Activated effector memory CD4-positive, alpha-beta T cell treated with anti-CD3 and anti-CD28 coated beads, Interleukin-2, amount 50 U/mL, for 16 hours (primary cell): ENCODE data around the gene IWS1.
A peak's percentile ranks its signal among the peaks of the same experiment; 100 is the strongest.
"Not testable (repeated sequence)": the region's sequence is repeated elsewhere in the genome, so short reads cannot be mapped to it uniquely, and the experiment has no call there.

Experiments
- DNase-seq: peaks from one replicate; pipeline ENCODE4 v3.0.0-alpha.2; 2020

IWS1 gene

DNA sequence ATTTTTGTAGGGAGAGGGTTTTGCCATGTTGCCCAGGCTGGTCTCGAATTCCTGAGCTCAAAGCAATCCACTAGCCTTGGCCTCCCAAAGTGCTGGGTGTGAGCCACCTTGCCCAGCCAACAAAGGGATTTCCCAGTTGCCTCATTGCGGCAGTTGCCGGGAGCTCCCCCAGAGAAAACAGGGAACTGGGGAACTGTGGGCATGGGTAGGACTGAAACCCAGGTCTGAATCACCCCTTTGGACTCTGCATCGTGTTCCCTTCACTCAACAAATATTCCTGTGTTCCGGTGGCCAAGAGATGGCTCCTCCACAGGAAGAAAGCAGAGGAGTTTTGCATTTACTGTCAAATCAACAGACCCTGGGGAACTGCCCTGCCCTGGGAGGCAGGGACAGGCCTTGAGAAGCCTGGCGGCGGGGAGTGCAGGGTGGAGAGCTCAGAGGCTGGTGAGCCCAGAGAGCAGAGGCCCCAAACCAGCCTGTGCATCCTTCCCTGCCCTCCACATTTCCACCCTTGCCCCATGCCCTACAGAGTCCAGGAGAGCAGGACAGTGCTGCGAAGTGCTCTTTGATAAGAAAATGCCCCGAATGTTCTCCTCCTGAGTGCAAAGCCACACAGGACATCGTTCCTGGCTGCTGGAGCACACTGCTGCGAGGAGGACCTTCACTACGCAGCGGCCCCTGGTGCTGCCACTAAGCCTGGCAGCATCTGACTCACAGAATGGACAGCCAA lies 34.1 kb upstream of the IWS1 start:
- DNase-seq: peak; percentile 43

DNA sequence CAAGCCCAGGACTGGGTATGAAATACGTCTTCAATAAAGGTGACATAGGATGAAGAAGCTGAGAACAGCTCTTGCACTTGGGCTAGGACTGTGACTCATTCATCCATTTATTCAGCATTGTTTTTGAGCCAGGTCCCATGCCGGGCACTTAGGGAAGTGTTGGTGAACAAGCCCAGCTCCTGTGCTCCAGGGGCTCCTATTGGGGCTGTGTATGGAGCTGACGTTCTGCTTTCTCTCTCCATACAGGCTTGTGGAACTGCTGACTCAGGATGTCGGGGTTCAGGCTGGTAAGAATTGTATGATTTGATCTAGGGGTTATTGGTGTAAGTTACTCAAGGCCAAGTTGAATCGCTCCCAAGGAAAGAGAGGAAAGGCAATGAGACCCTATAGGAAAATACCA lies 33.2 kb upstream of the IWS1 start:
- peak; percentile 2 for DNase-seq

DNA sequence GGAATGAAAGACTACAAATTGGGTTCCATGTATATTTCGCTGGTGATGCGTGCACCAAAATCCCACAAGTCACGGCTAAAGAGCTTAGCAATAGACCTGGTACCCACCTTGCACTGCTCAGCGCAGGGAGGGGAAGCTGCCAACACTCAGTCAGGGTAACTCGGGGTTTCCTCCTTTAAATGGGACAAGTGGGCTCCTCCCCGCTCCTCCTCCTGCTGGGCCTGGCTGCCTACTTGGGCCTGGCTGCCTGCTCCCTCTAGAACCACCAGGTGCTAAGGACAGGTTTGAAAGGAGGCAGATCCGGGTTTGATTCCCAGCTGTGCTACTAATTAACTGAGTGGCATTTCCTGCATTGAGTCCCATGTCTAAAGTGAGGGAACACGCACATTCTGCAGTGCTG lies 32.6 kb upstream of the IWS1 start:
- peak; percentile 36 for DNase-seq

DNA sequence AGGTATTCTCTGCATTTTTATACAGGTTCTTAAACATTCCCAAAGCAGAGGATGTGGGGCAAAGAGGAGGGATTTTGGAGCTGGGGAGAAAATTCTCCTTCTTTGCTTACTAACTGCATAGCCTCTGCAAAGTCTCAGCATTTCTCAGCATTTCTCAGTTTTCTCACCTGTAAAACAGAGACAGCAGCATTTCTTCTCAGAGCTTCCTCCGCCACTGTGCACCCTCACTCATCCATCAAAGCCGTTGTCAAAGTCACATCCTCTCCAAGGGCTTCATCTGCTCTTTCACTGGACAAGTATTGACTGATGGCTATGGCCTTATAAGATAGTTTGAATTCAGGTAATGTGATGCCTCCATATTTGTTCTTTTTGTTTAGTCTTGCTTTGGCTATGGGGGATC lies 26.6 kb upstream of the IWS1 start:
- no peak for DNase-seq

DNA sequence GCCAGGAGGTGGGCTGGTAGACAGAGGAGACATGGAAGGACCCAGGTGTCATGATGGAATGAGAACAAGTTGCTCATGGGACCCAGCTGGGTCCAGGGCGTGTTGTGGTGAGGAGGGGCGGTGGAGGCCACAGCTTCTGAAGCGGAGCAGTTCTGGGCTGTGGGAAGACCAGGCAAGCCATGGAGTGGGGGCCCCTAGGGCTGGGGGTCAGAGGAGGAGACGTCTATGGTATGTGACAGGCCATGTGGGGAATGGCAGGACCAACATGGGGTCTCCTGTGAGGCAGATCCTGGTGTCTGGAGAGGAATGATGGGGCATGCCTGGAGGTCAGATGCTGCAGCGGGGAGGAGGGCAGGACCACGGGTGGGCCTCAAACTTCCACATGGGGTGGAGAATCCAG lies 26.0 kb upstream of the IWS1 start:
- peak; percentile 28 for DNase-seq

DNA sequence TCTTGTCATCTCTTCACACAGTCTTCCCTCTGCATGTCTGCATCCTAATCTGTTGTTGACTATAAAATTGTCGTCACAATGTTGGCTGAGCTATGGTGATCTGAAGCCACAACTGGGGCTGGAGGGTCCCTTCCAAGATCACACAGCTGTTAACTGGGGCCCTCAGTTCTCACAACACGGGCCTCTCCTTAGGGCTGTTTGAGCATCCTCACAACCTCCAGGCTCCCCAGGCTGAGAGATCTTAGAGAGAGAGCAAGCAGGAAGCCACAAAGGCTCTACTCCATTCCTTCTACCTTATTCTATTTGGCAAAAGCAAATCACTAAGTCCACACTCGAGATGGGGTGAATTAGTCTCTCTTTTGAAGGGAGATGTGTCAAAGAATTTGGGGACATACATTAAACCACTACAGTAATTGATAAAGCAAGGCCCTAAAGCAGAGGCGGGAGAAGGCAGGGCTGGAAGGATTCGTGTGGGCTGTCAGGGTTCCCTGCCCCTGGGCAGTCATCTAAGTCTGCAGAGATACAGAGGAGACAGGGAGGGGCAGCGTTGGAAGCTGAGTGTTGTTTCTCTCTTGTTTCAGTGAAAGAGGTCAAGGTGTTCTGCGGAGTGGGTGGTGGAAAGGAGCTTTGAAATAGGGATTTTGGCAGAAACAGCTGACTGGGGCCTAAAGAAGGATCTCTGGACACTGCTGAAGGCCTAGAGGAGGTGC lies 25.1 kb upstream of the IWS1 start:
- DNase-seq: peak; percentile 17

DNA sequence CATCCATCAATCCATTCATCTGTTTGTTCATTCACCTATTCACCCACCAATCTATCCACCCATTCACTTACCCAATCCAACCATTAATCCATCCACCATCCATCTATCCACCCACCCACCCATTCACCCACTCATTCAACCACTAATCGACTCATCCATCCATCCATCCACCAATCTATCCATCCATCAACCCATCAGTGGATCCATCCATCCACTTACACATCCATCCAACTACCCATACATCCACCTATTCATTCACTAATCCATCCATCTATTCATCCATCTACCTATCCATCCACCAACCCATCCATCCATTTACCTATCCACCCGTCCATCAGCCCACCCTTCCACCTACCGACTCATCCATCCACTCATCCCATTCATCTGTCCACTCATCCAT lies 20.5 kb upstream of the IWS1 start:
- DNase-seq: no peak

DNA sequence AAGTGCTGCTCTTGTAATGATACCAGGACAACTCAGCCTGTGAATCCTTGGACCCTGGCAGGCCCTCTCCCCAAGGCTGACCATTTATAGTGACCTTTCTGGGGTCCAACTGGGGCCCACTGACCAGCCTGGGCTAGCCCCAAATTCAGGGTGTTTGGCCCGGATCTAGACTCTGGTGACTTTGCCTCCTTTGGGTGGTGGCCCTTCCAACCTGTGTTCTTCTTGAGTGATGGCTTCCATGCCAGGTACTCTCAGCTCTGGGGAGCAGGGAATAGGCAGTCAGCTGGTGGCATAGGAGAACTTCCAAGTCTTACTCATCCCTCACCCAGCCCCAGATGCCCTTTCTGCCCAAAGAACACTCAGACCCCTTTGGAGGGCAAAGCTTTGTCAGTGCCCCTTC lies 19.5 kb upstream of the IWS1 start:
- DNase-seq: no peak

DNA sequence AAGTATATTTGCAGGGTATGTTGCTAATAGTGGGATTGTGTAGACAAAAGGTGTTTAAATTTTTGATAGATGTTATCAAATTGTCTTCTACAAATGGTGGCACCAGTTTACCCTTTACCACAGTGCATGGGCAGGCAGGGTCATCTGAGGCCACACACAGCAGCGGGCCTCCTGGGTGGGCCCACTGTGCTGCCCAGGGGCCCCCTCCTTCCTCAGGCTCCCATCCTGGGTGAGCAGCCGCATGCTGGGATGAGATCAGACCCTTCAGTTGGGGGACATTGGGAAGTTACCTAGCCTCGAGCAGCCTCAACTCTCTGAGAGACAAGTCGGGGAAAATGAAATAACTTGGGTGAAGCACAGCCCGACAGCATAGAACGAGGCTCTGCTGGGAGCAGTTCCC lies 18.9 kb upstream of the IWS1 start:
- no peak for DNase-seq

DNA sequence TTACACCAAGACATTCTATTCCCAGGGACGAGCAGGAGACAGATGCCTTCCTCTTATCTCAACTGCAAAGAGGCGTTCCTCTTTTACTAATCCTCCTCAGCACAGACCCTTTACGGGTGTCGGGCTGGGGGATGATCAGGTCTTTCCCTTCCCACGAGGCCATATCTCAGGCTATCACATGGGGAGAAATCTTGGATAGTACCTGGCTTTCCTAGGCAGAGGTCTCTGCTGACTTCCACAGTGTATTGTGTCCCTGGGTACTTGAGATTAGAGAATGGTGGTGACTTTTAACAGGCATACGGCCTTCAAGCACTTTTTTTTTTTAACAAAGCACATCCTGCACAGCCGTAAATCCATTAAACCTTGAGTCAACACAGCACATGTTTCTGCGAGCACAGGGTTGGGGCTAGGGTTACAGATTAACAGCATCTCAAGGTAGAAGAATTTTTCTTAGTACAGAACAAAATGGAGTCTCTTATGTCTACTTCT lies 16.8 kb upstream of the IWS1 start:
- not testable (repeated sequence) for DNase-seq

DNA sequence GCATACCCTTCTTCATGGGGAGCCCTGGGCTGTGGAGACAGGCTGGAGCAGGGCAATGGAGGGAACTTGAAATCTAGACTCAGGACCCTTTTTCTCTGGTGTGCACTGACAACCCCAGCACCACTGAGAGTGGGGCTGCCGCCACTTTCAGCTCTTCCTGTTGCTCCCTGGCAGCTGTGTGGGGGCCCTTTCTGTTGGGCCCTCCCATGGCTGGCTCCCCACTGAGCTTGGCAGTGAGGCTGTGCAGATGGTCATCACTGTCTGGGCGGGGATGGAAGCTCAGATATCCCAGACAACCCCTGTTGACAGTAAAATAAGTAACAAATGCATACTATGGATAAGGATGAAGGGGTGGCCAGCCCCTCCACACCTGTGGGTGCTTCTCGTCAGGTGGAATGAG lies 15.9 kb upstream of the IWS1 start:
- no peak for DNase-seq

DNA sequence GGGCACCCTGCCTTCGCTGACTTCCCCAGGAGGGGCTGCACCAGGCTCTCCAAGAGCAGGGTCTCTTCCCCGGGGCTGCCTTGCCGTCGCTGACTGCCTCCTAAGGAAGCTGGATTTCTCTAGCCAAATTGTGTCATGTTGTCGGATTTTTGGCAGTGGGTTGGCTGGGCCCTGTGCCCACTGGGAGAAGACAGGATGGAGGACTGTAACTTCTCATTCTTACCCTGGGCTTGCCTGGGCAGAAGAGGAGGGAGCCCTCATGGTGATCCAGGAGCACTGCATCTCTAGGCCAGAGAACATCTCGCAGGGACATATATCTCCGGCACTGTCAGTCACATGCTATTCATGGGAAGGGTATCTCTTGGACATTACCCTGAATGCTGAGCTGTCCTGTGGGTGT lies 15.5 kb upstream of the IWS1 start:
- DNase-seq: no peak

DNA sequence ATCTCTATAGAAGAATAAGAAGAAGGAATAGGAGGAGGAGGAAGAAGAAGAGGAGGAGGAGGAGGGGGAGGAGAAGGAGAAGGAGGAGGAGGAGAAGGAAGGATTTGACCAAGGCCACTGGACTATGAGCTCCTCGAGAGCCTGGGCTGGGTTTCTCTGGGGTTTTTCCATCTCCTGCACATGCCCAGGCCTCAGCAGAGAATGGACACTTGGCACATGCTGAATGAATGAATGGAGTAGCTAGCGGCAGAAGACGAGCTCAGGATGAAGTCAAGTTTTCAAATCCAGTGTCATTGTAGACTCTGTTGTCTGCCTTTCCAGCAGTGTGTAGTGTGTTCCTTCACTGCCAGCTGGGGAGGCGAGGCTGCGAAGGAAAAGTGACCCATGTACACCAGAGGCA lies 11.4 kb upstream of the IWS1 start:
- DNase-seq: no peak

DNA sequence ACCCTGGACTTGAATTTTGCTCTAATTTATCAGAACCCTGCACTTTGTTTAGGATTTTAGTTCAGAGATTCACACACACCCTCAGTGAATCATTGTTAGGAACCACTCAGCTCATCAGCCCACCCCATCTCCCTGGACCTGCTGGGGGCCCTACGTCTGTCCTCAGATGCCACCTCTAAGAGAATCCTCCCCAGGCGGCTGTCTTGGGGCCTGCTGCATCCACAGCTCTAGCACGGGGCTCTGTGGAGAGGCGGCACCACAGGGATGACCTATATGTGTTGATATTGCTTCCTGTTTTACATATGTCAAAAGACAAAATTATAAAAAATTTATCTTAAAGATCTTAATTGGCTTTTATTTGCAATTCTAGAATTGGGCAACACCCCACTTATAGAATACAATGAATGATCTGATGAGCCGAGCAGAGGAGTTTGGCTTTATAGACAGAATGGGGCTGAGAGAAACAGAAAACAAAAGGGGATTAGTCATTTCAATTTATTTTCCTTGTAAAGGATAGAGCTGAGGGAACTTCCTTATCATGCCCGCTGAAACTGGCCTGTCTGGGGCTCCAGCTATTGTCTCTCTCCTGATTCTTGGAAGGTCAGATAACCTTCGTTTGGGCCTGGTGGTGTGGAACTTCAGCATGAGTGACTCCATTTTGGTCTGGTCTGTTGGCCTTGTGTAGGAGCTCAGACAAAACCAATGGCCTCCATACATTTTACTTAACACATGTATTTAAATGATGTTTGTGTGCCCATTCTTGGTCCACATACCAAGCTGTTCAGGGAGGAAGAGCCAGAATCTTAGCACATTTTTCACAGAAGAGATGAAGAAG lies 10.6 kb upstream of the IWS1 start:
- no peak for DNase-seq

DNA sequence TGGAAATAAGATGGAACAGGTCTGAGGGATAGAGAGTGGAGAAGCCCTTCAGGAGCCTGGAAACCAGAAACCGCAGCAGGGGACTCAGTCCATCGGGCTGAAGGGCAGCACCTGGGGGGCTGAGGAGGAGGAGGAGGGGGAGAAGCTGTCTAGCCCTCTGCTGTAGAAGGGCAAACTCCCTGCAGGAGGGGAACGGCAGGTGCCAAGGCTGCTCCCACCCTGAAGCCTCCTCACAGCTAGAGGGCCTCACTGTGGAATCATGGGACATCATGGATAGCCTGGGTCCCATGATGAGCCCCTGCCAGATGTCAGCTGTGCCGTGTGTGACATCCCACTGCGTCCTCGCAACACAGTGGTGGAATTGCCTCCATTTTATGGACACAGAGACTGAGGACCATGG lies 9.6 kb upstream of the IWS1 start:
- no peak for DNase-seq

DNA sequence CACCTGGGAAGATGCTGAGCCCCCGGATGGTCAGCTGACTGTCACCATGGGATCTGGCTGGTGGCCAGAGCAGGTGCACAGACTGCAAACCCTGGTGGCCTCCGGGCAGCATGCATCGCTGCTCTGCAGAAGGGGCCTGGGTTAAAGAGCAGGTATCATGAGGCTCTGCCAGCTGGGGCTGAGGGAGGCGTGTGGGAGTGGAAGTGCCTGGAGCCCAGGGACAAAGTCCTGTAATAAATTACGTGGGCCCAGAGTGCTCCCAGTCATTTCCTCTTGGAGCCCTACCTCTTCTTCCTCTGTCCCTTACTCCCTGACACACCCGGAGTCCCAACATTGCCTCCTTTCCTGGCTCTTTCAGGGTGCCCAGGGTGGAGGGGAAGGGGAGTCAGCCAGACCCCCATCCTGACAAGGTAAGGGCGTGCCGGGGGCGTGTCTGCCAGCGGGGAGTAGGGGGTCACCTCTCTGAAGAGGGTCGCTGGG lies 9.2 kb upstream of the IWS1 start, which contains the start of gene MYO7B:
TSS of gene MYO7B (plus strand) at position 262 of the 480 bp plus-strand sequence. CDS start 24,040 bp downstream, outside the sequence.
- no peak for DNase-seq

DNA sequence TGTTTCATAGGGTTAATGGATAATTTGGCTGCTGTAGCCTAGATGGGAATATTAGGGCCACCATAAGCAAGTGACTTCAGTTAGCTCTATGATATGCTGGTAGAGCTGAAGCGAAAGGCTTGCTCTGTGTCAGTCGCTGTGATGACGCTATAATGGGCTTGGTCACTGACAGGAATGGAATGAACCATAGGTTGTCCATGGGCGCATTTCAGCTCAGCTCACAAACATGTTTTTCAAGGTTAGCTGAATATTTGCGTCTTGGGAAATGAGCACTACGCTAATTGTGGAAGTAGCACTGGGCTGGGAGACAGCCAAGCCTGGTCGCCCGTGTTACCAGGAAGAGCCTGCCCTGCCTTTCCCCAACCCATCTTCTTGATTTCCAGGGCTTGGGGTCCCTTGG lies 6.0 kb upstream of the IWS1 start:
- no peak for DNase-seq

DNA sequence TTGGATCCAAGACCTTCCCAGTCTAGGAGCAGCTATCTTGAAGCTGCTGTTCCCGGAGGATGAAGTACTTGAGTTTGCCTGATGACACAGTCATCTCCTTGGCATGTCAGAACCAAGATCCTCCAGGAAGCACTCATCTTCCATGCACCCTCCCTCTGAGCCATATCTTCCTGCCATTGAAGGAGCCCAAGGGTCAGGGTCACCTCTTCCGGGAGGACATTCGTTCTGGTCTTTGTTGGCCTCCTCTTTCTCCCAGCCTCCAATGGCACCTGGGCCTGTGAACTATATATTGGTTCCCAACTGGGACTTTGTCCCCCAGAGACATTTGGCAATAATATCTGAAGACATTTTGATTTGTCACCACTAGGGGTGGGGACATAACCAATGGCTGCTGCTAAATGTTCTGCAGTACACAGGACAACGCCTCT lies 4.9 kb upstream of the IWS1 start:
- no peak for DNase-seq

DNA sequence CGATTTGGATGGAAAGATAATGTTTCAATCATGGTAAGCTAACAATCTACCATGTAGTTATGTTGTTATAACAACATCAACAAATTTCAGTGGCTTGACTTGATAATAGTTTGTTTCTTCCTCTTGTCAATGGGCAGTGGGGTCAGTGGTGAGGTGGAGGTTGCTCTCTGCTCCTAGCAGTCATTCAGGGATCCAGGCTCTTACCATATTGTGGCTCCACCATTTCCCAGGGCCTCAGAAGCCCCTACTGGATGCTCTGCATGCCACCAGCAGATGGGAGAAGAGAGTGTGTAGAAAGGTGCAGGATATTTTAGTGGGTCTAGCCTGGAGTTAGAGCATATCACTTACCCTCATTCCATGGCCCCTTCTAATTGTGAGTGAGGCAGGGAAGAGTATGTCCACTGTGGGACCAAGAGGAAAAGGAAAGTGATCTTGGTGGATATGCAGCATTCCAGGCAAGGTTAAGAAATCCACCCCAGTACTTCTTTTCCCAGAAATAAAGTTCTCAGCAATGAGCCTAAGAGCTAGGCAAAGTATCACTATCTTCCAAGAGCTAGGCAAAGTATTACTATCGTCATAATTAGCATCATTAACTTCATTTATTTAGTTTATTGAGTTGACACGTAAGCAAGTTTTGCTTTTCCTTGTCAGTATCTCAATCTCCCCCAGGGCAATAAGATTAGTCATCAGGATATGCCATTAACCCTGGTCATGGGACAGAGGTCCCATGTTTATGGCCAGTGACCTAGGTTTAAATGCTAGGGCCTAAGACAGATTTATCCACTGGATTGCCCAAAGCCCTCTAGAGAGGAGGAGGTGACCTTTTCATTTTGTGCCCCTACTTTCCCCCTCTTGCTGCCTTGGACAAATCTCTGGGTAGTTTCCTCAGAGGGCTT lies 4.2 kb upstream of the IWS1 start:
- DNase-seq: no peak

DNA sequence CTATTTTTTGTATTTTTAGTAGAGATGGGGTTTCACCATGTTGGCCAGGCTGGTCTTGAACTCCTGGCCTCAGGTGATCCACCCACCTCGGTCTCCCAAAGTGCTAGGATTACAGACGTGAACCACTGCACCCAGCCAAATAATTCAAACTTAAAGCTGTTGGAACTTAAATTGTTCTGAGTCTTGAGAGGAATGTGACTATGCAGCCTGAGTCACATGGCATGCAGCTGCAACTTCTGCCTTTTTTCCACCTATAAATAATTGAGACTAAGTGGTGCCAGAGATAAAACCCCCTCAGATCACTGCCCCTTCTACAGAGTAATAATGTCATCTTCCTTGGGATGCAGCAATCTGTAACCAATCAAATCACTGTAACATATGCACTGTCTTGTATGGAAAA lies 3.1 kb upstream of the IWS1 start:
- not testable (repeated sequence) for DNase-seq

DNA sequence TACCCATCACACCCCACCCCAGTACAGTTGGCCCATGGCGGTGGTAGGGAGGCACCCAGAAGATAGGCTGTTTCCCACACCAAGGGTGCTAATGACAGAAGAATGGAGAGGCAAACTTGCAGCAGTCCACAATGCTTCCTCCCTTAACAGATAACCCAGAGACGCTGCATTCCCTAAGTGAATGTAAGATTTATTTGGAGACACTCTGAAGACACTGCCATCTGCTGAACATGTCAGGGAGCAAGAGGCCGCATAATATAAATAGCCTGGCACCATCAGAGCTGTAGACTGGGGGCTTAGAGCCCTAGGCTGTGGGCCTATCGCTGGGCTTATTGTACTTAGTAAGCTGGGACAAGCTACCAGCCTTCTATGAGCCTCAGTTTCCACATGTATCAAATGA lies 2.2 kb upstream of the IWS1 start:
- no peak for DNase-seq
